ENCODE measurements around the gene SPATA46.

SPATA46 gene

GRCh38 chr1:162391790-162392563 is 15.3 kb upstream of the SPATA46 start:
- peak in 1 of 2 donors; percentile 2 for DNase-seq (ENCODE audit: low read depth in 2 of 2)

- DNase-seq (ENCODE audit: low read depth in 2 of 2): no peak
Measured at GRCh38 chr1:162390396-162391185, 13.9 kb upstream of the SPATA46 start.

DNA sequence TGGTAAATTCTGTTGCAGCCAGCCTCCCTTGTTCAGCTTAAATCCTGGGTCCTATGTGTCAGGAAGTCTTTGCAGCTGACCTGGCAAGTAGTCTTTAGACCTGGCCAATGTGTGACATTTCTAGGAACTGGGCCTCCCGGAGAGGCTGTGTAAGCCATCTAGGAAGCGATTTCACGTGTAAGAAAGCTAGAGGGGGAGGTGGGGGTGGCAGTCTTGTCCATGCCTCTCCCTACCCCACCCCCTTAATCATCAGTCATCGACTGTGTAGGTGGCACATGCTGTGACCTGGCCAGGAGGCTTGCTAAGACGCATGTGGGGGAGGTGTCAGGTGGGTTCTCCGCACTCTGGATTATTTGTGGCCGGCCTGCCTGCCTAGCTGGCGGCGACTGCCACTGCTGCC is 13.3 kb upstream of the SPATA46 start:
- DNase-seq (ENCODE audit: low read depth in 2 of 2): no peak

DNA sequence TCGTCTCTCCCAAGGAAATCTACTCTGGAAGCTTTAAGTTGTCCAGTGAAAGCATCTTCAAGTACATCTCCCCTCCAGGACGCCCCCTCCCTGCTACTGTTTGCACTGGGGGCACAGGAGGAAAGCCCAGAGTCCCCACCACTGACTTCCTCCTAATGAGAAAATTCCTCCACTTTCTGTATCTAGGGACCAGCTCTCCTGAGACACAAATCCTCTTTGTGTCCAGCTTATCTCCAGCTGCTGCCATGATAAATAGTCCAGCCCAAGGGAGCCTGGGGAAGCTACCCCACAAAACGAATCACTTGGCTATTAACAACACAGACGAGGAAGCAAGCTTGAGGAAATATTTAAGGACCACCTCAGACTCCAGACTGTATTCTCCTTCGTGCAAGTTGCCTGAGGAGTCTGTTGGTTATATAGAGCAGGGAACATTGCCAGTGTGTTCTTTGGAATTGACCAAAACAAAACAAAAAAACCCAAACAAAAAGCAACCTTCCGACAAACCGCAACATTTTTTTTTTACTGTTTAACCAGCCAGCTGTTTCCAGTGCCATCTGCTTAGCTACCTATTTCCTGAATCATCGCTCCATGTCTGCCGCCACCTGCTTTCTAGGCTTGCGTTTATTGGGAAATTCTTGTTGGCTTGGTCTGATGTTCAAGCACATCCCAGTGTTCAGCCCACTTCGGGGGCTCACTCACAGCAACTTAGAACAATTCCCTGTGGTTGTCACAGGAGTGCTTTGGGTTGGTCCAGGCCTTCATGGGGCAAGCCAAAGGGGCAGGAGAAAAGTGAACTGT is 12.6 kb upstream of the SPATA46 start:
- DNase-seq (ENCODE audit: low read depth in 2 of 2): no peak

GRCh38 chr1:162388615-162389014 is 12.0 kb upstream of the SPATA46 start:
- DNase-seq (ENCODE audit: low read depth in 2 of 2): no peak

DNA sequence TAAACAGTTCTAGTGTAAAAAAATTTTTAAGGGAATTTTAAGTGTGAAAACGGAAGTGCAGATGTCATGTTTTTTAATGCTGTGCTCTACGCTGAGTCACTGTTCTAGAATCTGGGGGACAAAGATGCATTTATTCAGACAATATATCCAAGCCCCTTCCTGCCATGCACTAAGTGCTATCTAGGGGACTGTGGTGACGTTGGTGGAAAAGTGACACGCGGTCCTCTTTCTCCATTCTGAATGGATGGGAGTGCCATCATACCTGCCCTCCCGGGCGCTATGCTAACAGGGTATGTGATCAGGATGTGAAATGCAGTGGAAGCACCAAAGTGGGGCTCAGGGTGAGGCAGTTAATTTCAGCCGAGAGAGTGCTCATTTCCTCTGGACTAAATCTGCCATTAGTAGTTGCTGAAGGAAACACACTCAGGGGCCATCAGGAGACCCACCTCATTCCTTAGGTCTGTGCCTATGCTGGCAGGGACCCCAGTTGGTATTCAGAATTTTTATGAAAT is 11.5 kb upstream of the SPATA46 start:
- no peak for DNase-seq (ENCODE audit: low read depth in 2 of 2)

DNA sequence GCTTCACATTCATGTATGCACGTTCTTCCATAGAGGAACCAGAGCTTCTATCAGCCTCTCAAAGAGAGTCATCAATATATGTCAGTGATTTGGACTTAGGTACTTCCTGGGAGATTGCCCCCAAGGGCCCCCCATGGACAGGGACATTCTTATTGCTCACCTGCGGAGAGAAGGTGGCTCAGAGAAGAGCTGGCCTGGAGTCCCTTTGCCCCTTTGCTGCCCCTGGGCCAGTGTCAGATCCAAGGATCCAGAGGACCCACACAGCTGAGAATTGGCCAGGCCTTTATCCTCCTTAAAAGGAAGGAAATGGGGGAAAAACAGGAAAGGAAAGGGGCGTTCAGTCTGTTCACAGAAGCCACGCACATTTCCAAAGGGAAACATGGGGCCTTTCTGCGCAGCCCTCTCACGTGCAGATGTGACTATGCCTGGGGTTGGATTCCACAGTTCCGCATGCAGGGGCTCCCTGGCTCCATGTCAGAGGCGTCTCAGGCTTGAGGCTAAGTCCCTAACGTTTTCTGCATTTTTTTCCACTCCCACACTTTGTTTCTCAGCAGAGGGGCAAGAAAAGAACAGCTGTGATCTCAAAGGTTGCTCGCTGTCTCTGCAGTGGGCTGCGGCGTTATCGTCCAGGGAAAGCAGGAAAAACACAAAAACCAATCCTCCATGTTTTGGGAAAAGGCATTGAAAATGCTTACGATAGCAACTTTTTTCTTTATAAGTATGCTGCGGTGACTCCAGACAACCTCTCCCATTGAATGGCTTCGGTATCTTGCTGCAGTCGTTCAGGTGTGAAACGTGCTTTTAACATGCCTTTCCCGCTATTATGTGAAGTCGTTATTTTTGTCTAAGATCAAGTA is 10.8 kb upstream of the SPATA46 start:
- DNase-seq (ENCODE audit: low read depth in 2 of 2): no peak

DNA sequence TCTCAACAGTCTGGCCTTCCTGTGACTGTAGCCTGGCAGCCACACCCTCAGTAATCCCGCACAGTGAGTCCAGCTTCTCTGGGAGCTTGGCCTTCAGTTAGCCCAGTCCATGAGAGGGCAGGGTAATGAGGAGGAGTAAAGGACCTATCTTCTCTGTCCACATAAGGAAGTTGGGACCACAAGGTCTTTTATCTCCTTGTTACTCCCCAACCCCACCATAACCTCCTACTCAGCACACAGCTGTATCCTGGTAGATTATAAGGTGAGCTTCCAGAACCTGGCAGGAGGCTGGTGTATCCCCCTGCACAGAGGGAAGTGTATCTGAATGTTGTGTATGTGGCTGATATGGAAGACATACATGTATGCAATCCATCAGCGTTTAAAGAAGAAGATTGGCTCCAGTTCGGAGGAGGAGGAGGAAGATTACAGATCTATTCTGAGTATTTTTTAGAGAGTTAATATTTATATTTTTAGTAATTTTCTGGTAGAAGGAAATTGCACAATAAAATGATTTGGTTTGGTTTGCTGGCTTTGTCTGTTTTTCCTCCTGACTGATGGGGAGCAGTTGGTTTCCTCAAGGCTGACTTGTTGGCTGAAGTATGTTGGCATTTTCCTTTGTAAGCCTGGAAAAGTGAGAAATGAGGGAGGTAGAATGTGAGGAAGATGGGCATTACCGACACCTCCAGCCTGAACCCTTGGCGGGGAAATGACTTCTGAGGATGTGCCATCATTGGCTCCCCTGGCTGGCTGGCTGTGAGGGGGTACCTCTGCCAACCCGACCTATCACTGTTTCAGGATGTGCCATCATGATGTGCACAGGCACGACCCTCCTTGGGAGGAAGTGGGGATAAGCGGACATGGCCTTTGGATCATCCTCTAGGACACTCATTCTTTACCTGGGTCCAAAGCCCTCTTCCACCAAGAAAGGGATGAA is 9.9 kb upstream of the SPATA46 start:
- DNase-seq (ENCODE audit: low read depth in 2 of 2): no peak

- no peak for DNase-seq (ENCODE audit: low read depth in 2 of 2)
Measured at GRCh38 chr1:162385702-162386101, 9.0 kb upstream of the SPATA46 start.

DNA sequence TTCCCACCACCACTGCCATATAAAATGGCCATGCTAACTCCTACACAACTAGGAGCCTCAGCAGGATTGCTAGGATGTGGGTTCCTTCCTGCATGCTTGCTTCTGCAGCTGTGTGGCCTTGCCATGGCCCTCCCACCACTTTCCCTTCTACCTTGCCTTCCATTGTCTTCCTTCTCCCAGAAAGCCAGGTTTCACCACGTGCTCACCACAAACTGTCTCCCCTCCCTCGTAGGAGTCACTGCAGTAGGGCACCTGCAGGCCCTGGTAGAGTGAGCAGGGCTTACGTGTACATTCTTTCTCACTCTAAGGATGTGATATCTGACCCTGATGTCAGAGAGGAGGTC is 8.6 kb upstream of the SPATA46 start:
- no peak for DNase-seq (ENCODE audit: low read depth in 2 of 2)

- DNase-seq (ENCODE audit: low read depth in 2 of 2): no peak
Measured at GRCh38 chr1:162384601-162385279, 8.1 kb upstream of the SPATA46 start.

DNA sequence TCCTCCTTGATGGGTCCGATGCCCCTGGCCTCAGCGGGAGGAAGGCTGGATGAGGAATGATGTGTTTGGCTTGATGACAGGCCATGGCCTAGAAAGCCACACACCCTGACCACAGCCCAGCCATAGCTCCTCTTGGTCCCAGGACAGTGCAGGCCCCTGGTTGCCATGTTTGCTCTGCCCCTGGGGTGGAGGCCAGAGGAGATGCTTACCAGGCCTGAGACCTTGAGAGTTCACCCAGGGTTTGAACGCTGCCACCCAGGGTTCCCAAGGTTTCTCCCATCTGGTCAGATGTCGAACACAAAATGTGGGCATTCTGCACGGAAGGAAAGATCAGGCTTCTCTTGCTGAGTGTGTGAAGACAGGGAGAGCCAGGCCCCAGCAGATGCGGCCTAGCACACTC is 7.5 kb upstream of the SPATA46 start:
- no peak for DNase-seq (ENCODE audit: low read depth in 2 of 2)

DNA sequence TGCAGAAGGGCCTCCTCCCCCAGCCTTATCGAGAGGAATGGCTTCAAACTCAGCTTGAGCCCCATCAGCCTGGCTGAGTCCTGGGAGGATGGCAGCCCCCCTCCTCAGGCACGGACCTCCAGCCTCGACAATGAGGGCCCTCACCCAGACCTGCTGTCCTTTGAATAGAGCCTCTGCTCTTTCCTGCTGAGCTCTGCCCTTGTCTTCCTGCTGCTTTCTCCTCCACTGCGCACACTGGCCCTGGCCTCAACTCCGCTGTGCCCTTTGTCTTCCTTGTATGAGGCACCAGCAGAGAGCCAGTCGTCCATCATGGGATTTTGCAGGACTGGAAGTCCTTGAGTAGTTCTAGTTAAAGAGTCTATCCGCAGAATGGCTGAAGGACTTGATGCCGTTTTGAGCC is 6.9 kb upstream of the SPATA46 start:
- no peak for DNase-seq (ENCODE audit: low read depth in 2 of 2)

DNA sequence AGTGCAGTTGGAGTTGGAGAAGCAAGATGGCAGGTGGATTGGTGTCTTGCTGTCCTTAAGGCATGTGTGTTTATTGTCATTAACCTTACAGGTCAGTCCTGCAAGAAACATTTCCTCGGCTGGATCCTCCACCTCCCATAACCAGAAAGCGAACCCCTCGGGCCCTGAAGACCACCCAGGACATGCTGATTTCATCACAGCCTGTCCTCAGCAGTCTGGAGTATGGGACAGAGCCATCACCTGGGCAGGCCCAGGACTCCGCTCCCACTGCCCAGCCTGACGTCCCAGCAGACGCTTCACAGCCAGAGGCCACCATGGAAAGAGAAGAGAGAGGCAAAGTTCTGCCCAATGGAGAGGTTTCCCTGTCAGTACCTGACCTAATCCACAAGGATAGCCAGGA is 6.4 kb upstream of the SPATA46 start:
- DNase-seq (ENCODE audit: low read depth in 2 of 2): no peak

DNA sequence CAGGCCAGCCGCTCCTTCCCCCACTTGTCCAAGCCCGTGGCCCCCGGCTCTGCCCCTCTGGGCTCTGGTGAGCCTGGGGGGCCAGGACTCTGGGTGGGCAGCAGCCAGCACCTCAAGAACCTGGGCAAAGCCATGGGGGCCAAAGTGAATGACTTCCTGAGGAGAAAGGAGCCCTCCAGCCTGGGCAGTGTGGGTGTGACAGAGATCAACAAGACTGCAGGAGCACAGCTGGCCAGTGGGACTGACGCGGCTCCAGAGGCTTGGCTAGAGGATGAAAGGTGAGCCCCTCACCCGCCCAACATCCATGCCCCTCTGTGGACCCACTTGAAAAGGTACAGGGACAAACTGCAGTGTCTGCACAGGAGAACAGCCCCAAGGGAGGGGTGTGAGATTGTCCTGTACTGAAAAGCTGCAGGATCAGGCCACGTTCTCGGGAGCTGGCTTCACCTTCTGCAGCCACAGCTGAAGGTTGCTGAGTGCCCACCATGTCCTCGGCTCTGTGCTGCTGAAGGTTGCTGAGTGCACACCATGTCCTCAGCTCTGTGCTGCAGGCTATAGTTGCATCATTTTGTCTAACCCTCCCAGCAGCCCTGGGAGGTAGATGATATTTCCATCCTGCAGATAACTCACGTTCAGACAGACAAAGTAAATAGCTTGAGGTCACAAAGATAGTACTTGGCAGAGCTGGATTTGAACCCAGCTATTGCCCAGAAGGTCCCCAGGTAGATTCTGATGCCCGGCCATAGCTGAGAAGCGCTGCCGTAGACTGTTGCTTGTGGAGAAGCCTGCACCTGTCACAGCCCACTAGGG is 5.5 kb upstream of the SPATA46 start:
- DNase-seq (ENCODE audit: low read depth in 2 of 2): no peak

DNA sequence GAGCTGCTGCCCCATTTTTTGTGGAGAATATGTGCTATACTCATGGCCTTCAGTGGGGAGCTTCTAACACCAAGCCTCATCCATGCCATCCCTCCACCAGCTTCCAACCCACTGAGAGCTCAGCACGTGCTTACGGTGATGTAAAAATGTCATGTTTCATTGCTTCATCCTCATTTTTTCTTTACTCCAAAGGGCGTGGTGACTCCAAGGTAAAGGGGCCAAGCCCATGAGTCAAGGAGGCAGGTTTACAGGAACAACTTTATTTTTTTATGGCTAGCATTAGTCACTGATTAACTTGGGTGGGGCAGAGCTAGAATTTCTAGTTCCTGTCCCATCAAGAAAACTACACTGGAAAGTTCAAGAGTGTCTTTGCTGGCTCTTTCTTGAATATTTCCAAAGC is 4.7 kb upstream of the SPATA46 start, which contains the start of gene C1orf226:
TSS of gene C1orf226 (plus strand) at position 346 of the 400 bp plus-strand sequence. CDS start 174 bp downstream, outside the sequence.
- DNase-seq (ENCODE audit: low read depth in 2 of 2): no peak

DNA sequence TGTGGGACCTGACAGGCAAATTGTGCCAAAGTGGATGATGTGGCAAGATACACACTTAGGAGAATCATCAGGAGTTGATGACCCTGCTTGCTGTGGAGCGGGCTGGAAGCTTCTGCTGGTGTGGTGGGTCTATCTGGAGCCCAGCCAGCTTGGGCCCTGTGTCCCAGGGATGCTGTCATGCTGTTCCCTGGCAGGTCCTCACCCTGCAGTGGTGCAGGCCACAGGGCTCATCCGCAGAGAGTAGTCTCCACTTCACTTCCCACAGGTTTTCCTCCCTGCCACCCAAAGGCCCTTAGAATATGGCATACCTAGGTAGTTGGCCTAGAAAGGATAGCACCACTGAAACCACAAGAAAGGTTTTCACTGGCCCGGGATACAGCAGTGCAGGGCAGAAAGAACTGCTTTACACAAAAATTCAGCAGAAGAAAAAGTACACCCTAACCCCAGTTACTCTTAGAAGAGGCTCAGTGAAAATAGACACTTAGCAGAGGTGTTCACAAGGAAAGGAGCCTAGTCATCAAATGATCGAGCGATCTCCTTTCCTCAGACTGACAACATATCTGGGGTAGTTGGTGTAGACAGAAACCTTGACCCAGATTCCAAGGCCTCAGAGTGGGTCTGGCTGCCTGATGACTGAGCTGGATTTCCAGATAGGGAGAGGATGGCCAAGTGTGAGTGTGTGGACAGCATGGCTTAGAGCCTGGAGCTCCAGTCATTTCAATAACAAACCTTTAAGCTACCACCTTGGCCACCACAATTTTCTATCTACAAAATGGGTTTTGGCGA is 3.6 kb upstream of the SPATA46 start:
- no peak for DNase-seq (ENCODE audit: low read depth in 2 of 2)

DNA sequence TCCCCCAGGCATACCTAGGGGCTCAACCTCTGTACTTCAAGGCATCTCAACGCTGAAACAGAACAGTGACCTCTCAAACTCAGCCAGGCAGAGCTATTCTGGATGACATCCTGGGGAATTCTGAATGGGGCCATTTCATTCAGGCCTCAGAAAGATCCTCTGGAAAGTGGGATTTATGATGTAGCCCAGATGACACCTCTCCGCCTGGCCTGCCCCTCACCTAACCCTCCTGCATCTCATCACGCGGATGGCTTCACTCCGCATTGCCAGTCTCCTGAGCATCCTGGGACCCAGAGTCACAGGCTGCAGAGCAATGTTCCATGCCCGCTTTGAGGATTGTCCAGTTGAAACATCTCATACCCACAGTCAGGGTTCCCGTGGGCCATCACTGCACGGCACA is 1.2 kb downstream of the SPATA46 start:
- DNase-seq (ENCODE audit: low read depth in 2 of 2): no peak

Measured in activated CD4-positive, alpha-beta T cell treated with anti-CD3 and anti-CD28 coated beads for 24 hours (primary cell).